T47D (cell line): ENCODE measurements around the gene LRIG3.

ENCODE experiments used
- DNase-seq, 2 experiments: peaks; one replicate each; pipeline versions ENCODE4 v3.0.0 to v3.0.0-alpha.2; 2011 to 2012; ENCODE audit warnings: low read depth in 1 of 2, low spot score in 1 of 2
- JUND ChIP-seq: IDR thresholded peaks from 2 replicates; pipeline ENCODE4 v1.6.1; 2012; ENCODE audit warnings: low read depth
- in situ Hi-C: cut with HindIII; loops from 2 replicates; pipeline ENCODE4 v1.10.0; 2016; ENCODE audit warnings: low sequenced_read_pairs, low pct_unique_long_range_greater_than_20kb

LRIG3 gene

DNA sequence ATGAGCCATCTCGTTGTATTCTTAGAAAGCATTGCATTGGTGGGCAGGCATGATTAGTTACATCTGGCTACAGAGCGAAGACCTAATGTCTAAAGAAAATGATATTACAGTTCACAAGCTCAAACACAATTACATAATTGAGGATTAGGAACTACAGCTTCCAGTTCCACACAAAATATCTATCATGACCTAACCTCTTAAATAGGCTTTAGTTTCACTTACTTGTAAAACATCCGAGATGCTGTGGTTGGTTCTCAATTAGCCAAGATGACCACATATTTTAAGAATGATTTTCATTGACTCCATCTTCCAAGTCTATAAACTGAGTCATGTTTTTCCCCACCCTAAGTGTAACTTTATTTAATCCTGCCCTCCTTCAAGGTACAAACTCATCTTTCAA is 69.5 kb downstream of the LRIG3 start:
- no peak for TF ChIP-seq JUND
- in situ Hi-C loops, result no loop called here
- DNase-seq, result no peak

DNA sequence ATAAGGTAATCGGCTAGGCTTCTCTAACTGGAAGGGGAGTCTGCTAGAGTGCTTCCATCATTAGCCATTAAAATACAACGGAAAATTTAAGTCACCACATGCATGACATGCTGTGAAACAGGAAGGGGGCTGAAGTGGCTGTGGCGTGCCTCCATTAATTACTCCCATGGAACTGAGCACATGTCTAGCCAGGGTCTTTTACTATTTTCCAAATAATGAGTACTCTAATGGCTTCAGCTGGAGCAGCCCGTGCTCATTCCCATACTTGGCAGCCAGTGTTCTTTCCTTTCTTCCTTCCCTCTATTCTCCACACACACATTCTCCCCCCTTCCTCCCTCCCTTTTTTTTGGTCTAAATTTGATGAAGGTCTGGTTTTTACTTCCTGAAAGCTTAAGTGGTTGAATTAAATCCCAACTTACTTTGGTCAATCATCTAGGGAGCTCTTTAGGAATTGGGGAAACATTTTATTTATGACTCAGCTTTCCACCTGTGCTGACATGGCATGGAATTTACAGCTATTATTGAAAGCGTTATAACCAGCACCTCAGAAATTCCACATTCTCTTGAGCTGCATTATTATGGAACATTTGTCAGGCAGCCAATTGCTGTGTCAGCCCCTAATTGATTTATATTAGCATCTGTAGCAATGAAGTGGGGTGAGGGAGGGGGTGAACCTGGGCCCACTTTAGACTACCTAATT is 72.3 kb downstream of the LRIG3 start:
- no peak for DNase-seq
- in situ Hi-C loops, result no loop called here
- TF ChIP-seq JUND, result no peak

DNA sequence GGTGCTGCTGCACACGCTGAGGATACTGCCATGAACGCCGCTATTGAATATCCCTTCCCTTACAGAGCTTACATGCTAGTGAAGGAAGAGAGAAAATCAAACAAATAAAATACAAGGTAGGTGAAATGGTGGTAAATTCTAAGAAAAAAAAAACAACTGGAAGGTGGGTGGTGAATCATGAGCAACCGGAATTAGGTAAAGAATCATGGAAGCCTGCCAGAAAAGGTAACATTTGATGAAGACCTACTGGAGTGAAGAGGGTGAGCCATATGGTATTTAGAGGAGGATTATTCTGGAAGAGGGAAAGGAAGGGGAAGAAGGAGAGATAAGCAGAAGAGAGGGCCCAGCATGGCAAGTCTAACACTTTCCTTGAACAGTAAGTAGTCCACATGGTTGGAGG is 76.1 kb downstream of the LRIG3 start:
- in situ Hi-C loops, result no loop called here
- TF ChIP-seq JUND, result no peak
- DNase-seq, result no peak

DNA sequence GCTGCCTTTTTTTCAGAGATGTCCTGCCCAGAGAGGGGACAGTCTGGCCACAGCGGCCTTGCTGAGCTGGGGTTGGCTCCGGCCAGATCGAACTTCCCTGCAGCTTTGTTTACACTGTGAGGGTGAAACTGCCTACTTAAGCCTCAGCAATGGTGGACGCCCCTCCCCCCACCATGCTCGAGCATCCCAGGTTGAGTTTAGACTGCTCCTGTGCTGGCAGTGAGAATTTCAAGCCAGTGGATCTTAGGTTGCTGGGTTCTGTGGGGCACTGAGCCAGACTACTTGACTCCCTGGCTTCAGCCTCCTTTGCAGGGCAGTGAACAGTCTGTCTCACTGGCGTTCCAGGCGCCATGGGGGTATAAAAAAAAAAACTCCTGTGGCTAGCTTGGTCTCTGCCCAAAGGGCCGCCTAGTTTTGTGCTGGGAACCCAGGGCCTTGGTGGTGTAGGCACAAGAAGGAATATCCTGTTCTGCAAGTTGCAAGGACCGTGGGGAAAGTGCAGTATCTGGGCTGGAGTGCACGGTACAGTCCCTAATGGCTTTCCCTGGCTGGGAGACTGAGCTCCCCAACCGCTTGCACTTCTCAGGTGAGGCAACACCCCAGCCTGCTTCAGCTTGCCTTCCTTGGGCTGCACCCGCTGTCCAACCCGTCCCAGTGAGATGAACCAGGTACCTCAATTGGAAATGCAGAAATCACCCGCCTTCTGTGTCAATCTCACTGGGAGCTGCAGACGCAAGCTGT is 79.1 kb downstream of the LRIG3 start:
- in situ Hi-C loops, result no loop called here
- peak in 1 of 2 experiments; percentile 42 for DNase-seq
- TF ChIP-seq JUND, result no peak

DNA sequence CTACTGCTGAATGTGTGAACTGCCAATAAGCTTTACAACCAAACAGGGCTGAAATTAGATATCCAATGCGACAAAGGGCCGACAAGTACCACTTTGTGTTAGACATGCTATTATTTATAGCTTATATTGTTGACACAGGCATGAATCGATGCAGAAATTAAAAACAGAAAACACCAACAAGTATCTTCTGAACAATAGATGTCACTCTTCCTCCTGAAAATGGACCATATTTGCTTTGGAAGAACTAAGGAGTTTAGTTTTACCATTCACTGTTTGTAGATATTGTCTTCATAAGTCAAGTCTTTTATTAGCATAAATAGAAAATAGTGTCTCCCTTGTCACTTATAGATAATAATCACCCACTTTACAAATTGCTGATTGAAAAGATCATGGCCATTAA is 86.5 kb downstream of the LRIG3 start:
- in situ Hi-C loops, result no loop called here
- DNase-seq, result peak; percentile 16 to 45

DNA sequence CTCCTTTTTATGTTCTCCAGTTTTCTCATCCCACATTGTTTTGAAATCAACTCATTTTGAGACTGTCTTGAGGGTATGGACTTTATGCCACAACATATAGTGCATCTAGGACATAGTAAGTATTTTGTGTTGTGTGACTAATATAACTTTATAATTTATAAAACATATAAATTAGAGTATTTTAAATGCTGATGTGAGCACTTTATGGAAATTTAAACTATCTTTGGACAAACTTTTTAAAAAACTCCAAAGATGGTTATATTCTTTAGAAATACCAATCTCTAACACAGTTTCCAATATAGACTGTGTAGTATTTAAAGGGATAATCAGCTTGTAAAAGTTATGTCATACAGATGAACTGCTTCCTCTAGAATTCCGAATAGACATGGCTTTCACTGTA is 87.4 kb downstream of the LRIG3 start:
- TF ChIP-seq JUND, result no peak
- in situ Hi-C loops, result no loop called here
- DNase-seq, result no peak

More for the DNA sequence above, 86.5 kb downstream of the LRIG3 start:
- TF ChIP-seq JUND, result no peak
